ENCODE data around the gene SRRD. TPM values are rescaled to one million over a fixed set of nuclear protein-coding genes. Genes with fewer than 3 reads are reported as not detected.

The SRRD gene
- total and polyA plus RNA-seq, 2 of the 8 experiments (the other 6 are each of a cell fraction or from before 2014, with no cell fraction given) = 17.1 to 25.3 TPM

DNA sequence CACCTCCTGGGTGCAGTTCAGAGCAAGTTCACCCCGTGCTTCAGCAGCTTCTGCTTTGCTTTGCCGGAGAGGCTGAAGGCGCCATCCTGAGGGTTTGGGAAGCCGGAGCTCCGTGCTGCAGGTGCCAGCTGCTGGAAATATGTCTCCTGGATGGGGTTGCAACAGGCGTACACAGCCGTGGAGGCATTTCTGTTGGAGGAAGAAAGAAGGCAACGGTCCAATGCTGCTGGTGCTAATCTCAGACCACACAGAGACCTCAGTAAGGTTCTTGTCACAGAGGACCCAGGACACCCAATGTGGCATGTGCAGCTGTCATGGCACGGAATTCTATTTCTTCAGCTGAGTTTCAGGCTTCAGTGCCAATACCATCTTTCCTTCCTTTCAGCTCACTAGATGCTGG is 30.5 kb upstream of the SRRD start (continued):
- TF ChIP-seq TBP (IDR thresholded peaks at IDR 0.05; ENCODE audit: low read depth, low read length) (no peak), CHD1 (IDR thresholded peaks at IDR 0.05; ENCODE audit: low read depth, low read length) (no peak), CEBPB (IDR thresholded peaks at IDR 0.05; ENCODE audit: low read depth, low read length) (no peak)
